HCEC 1CT (cell line): ENCODE measurements around the gene TMEM179B.
A peak's percentile ranks its signal among the peaks of the same experiment; 100 is the strongest.
"Not testable (repeated sequence)": the region's sequence is repeated elsewhere in the genome, so short reads cannot be mapped to it uniquely, and the experiment has no call there.

Source experiments
- DNase-seq: peaks from one replicate; pipeline ENCODE4 v3.0.0-alpha.2; 2017

Gene TMEM179B

DNA sequence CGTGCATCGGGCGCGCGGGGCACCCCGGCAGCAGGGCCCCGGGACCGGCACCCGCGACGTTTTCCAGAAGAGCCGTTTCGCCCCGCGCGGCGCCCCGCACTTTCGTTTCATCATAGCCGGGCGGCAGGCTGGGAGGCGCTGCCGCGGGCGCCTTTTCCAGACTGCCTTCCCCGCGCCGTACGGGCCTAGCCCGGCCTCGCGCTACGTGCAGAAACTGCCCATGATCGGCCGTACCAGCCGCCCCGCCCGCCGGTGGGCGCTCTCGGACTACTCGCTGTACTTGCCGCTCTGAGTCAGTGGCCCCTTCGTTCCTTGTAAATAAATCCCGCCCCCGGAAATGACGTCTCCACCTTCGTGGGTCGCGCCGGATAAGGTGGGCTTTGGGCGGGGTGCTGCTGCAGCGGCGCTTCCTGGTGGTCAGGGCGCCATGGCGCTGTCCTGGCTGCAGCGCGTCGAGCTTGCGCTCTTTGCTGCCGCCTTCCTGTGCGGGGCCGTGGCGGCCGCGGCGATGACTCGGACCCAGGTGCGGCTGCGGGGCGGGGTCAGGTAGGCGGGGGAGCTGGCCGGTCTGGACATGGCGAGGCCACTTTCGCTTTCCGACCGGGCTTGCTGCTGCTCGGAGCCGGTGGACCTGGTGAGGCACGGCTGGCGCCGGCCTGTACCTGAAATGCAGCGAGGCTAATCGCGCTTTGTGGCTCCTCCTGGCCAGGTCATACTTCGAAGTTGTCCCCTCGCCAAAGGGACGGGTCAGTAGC, at the start of gene TMEM179B:
TSS of gene TMEM179B (plus strand) at position 398 of the 755 bp plus-strand sequence. CDS start at position 428, 30 bp downstream.
- peak; percentile 98 for DNase-seq

- DNase-seq, result no peak
Observed at GRCh38 chr11:62747475-62748160, 39.6 kb upstream of the TMEM179B start.

DNA sequence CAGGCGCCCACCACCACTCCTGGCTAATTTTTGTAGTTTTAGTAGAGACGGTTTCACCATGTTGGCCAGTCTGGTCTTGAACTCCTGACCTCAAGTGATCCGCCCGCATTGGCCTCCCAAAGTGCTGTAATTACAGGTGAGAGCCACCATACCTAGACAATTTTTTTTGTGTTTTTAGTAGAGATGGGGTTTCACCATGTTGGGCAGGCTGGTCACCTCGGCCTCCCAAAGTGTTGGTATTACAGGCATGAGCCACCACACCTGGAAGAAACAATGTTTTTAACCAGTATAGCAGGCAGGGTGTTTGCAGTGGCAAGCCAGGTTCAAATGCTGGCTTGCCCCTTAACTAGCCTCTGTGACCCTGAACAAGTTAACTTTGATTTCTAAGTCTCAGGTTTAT, 37.3 kb upstream of the TMEM179B start:
- not testable (repeated sequence) for DNase-seq

DNA sequence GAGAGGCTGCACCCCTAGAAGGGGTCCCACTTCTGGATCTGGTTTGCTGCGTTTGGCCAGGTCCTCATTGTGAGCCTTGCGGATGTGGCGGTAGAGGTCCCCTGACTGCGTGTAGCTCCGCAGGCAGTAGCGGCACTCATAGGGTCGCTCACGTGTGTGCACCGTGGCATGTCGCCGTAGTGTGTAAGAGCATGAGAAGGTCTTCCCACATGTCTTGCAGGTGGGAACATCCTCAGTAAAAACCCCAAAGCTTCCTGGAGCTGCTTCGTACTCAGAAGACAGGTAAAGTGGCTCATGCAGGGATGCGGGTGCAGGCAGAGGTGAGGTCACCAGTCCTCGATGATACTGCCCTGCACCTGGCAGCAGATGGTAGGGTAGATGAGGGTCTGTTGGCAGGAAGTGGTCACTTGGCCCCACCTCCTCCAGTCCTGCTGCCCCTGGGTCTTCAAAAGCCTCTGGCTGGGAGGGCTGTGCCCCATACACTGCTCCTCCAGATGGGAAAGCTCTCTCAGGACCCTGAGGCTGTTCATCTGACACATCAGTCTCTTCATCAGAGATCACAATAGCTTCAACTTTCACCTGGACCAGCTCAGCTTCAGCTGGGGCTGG, 34.9 kb upstream of the TMEM179B start:
- DNase-seq, result no peak

DNA sequence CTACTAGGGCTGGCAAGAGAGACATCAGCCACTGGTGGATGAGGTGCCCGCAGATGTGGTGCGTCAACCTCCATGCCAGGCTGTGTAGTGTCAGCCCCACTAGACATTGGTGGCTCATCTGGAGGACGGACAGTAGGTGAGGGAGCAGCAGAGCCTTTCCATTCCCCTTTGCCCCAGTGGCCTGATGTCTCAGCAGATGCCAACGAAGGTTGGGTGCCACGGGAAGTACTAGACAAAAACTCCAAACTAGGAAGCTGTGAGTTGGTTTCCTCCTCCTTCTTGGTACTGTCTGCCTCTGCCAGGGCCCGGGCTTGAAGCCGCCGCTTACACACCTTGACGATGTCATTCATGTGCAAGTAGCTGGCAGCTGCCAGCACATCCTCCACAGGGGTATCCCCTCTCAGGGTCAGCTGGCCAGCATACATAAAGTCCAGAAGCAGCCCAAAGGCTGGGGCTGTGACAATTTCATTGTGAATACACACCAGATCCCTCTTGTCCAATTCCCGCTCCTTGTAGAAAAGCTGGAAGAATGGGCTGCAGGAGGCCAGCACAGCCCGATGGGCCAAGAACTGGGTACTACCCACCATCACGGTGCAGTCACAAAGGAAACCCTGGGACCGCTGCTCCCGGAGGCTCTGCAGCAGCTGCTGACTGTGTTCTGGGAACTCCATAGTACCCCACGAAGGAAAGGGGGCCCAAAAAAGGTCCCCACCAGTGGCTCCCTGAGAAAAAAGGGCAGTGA, 34.0 kb upstream of the TMEM179B start:
- DNase-seq, result no peak

DNA sequence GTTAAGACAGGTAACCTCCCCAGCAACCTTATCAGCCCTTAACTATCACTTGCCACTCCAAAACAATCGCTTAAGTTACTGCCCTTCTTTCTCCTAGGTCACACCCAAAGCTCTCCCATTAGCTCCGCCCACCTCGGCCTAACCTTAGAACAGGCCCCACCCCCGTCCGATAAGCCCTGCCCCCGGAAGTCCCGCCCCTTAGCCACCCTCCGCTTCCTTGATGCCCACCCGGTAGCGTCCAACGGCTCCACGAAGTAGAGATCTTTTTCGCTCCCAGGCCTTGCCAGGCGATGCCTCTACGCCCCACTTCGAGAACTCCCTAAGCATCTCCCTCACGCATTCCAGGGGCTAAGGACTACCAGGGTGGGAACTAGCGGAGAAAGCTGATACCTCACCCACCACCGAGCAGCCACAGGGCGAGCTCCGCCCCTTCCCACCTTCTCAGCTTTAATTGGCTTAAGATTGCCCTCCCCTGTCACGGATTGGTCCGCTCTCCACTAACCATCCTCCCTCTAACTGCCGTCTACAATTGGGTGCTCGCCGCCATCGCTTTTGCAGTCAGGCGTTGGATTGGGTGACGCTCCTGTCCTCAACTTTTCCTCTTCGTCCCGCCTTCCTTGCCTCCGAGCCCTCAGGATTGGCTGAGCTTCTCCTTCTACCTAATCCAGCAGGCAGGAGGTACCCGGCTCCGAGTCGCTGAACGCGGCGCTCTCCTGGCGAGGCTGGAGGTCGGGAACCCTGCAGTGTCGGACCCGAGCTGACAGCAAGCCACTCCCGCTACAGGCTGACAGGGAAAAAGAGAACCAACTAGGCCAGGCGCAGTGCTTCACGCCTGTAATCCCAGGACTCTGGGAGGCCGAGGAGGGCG, 33.2 kb upstream of the TMEM179B start, which contains the start of gene ZBTB3:
TSS of gene ZBTB3 (minus strand) at position 425 of the 868 bp plus-strand sequence. CDS start 496 bp downstream, outside the sequence.
- peak; percentile 100 for DNase-seq

- no peak for DNase-seq
Observed at GRCh38 chr11:62755086-62755615, 32.1 kb upstream of the TMEM179B start.

- no peak for DNase-seq
Observed at GRCh38 chr11:62757846-62758788, 29.1 kb upstream of the TMEM179B start.

GRCh38 chr11:62760867-62761227, 26.4 kb upstream of the TMEM179B start:
- DNase-seq, result not testable (repeated sequence)

- DNase-seq, result no peak
Observed at GRCh38 chr11:62770778-62771143, 16.4 kb upstream of the TMEM179B start.

GRCh38 chr11:62771144-62772021, 15.8 kb upstream of the TMEM179B start, which contains the start of gene TAF6L:
Gene TAF6L, plus strand, starts transcription at chr11:62771396. Its CDS starts 4,388 bp downstream, at chr11:62775784.
- DNase-seq, result peak; percentile 95

GRCh38 chr11:62774407-62774806, 12.8 kb upstream of the TMEM179B start:
- DNase-seq, result no peak

GRCh38 chr11:62775646-62776045, 11.6 kb upstream of the TMEM179B start:
- DNase-seq, result no peak

DNA sequence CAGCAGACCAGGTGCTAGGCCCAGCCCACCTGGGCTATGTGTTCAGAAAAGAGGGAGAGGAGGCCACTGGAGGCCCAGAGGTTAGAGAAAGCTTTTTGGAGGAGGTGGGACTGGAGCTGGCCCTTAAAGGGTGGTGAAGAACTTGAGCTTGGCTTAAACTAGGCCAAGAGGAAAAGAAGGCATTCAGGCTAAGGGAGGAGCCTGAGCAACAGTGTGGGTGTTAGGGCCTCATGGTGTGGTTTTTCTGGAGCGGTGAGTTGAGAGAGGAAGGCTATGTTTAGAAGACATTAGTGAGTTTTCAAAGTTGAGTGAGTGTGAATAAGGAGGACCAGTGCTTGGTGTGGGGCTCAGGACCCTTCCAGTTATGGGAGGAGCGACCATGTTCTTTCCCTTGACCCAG, 9.8 kb upstream of the TMEM179B start:
- DNase-seq, result no peak

DNA sequence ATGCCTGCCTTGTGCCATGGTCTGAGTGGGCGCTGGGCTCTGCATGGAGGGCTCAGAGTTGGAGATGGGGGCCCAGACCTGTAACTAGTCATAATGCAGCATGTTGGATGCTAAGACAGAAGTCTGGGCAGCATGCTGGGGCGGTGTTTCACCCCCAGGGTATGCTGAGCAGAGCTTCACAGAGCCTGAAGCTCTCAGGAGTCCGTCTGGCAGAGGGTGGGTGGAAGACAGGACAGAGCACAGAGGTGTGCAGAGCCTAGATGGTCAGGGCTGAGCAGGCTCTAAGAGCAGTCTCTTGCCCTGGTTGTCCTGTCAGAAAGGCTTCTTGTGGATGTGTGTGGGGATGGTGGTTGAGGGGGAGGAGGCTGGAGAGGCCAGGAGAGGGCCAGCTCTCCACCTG, 8.8 kb upstream of the TMEM179B start:
- no peak for DNase-seq

DNA sequence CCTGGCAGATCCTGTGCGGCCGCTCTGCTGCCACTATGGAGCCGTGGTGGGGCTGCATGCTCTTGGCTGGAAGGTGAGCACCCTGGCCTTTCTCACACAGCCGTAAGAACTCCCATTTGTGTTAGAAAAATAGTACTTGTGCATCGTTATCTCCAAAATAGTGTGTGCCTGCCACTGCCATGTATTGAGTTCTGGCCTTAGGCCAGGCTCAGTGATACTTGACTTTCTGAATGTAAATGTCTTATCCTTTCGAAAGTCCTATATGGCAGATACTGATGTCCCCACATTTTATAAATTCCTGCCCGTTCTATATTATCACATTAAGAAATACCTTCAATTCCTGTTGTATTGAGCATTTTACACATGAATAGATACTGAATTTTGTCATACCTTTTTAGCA, 4.4 kb upstream of the TMEM179B start:
- no peak for DNase-seq

DNA sequence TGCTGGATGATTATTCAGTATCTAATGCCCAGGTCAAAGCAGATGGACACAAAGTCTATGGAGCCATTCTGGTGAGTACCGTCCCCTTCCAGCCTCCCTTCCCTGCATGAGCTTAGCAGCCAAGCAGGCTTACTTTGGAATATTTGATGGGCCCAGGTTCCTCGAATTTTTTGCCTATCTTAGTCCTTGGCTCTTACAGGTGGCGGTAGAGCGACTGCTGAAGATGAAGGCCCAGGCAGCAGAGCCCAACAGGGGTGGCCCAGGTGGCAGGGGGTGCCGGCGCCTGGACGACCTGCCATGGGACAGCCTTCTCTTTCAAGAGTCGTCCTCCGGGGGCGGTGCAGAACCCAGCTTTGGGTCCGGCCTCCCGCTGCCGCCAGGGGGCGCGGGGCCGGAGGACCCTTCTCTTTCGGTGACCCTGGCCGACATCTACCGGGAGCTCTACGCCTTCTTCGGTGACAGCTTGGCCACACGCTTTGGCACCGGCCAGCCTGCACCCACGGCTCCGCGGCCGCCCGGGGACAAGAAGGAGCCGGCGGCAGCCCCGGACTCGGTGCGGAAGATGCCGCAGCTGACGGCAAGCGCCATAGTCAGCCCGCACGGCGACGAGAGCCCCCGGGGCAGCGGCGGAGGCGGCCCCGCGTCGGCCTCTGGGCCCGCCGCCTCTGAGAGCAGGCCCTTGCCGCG, 741 bp upstream of the TMEM179B start:
- DNase-seq, result peak; percentile 84

- no peak for DNase-seq
Observed at GRCh38 chr11:62788991-62789390, 1.8 kb downstream of the TMEM179B start.

DNA sequence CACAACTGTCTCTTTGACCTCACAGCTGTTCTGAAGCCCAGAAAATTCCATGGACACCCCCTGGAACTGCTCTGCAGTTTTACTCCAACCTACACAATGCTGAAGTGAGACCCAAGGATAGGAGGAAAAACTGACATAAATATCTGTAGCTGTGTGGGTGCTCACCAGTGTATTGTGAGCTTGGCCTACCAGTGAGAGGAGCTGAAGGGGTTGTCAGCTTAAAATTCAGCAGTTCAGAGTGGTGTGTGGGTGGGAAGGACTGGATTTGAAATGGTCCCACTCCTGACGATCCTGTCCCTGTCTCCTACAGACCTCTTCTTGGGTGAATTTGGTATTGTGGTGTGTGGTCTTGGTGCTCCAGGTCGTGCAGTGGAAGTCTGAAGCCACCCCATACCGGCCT, 2.4 kb downstream of the TMEM179B start:
- DNase-seq, result no peak
